H9 (cell line): ENCODE data around the gene PHKA2. TPM values are rescaled to one million over a fixed set of nuclear protein-coding genes. Genes with fewer than 3 reads are reported as not detected.

Source experiments
- DNase-seq: peaks from one replicate; pipeline ENCODE4 v3.0.0-alpha.2; 2017
- H2AFZ ChIP-seq: one replicate; pipeline ENCODE4 v1.6.1; 2013; ENCODE audit warnings: mild to moderate bottlenecking, low read length, control low read depth, moderate library complexity
- H2AK5ac ChIP-seq: 2 replicates; pipeline ENCODE4 v1.6.1; 2013; ENCODE audit warnings: low read length, control low read depth, mixed read lengths; ENCODE audit not compliant: insufficient read length
- H2BK120ac ChIP-seq: one replicate; pipeline ENCODE4 v1.6.1; 2013; ENCODE audit warnings: low read depth, mild to moderate bottlenecking, low read length, control low read depth, inconsistent platforms; ENCODE audit not compliant: poor library complexity, severe bottlenecking
- H2BK12ac ChIP-seq: 2 replicates; pipeline ENCODE4 v1.6.1; 2013; ENCODE audit warnings: low read length, control low read depth, mixed read lengths, low read depth; ENCODE audit not compliant: insufficient read length
- H2BK15ac ChIP-seq: 2 replicates; pipeline ENCODE4 v1.6.1; 2013; ENCODE audit warnings: low read depth, low read length, control low read depth
- H2BK20ac ChIP-seq: one replicate; pipeline ENCODE4 v1.6.1; 2013; ENCODE audit warnings: low read depth, mild to moderate bottlenecking, low read length, control low read depth, inconsistent platforms; ENCODE audit not compliant: poor library complexity, severe bottlenecking
- H2BK5ac ChIP-seq: 2 replicates; pipeline ENCODE4 v1.6.1; 2013; ENCODE audit warnings: low read length, control low read depth, mixed read lengths; ENCODE audit not compliant: insufficient read length
- H3K14ac ChIP-seq: 2 replicates; pipeline ENCODE4 v1.6.1; 2013; ENCODE audit warnings: low read length, control low read depth; ENCODE audit not compliant: insufficient read depth
- H3K18ac ChIP-seq: 2 replicates; pipeline ENCODE4 v1.6.1; 2013; ENCODE audit warnings: low read depth, mild to moderate bottlenecking, mixed read lengths, low read length, control low read depth; ENCODE audit not compliant: insufficient read length
- H3K23ac ChIP-seq: 2 replicates; pipeline ENCODE4 v1.6.1; 2013; ENCODE audit warnings: low read length, control low read depth, mixed read lengths, low read depth; ENCODE audit not compliant: insufficient read length
- H3K23me2 ChIP-seq: 2 replicates; pipeline ENCODE4 v1.6.1; 2013; ENCODE audit warnings: low read depth, mild to moderate bottlenecking, mixed read lengths, low read length, control low read depth; ENCODE audit not compliant: insufficient read length, poor library complexity, severe bottlenecking
- H3K27ac ChIP-seq: 2 replicates; pipeline ENCODE4 v1.5.1; 2013; ENCODE audit warnings: low read length, control low read depth, mixed read lengths, low read depth; ENCODE audit not compliant: insufficient read length
- H3K27me3 ChIP-seq: 2 replicates; pipeline ENCODE4 v1.6.1; 2013; ENCODE audit warnings: low read length, control low read depth, inconsistent platforms; ENCODE audit not compliant: insufficient read depth
- H3K4ac ChIP-seq: 2 replicates; pipeline ENCODE4 v1.6.1; 2013; ENCODE audit warnings: low read depth, mild to moderate bottlenecking, control low read depth, inconsistent platforms, low read length, moderate library complexity
- H3K4me1 ChIP-seq: 2 replicates; pipeline ENCODE4 v1.6.1; 2013; ENCODE audit warnings: low read length, control low read depth, inconsistent platforms; ENCODE audit not compliant: insufficient read depth
- H3K4me2 ChIP-seq: 2 replicates; pipeline ENCODE4 v1.6.1; 2013; ENCODE audit warnings: low read length, control low read depth, mixed read lengths; ENCODE audit not compliant: insufficient read length, insufficient read depth
- H3K56ac ChIP-seq: 2 replicates; pipeline ENCODE4 v1.6.1; 2013; ENCODE audit warnings: low read depth, mild to moderate bottlenecking, mixed read lengths, low read length, control low read depth; ENCODE audit not compliant: insufficient read length
- H3K79me1 ChIP-seq: 2 replicates; pipeline ENCODE4 v1.6.1; 2013; ENCODE audit warnings: low read depth, mild to moderate bottlenecking, moderate library complexity, low read length, control low read depth, inconsistent platforms; ENCODE audit not compliant: insufficient read depth, poor library complexity, severe bottlenecking
- H3K79me2 ChIP-seq: 2 replicates; pipeline ENCODE4 v1.6.1; 2013; ENCODE audit warnings: low read length, control low read depth, inconsistent platforms; ENCODE audit not compliant: insufficient read depth
- H3K9ac ChIP-seq: 2 replicates; pipeline ENCODE4 v1.6.1; 2013; ENCODE audit warnings: low read length, control low read depth, mixed read lengths; ENCODE audit not compliant: insufficient read length; ENCODE audit errors: extremely low read depth
- H3K9me3 ChIP-seq: one replicate; pipeline ENCODE4 v1.6.1; 2013; ENCODE audit warnings: low read depth, low read length, inconsistent platforms; ENCODE audit not compliant: control insufficient read depth
- H3T11ph ChIP-seq: one replicate; pipeline ENCODE4 v1.6.1; 2013; ENCODE audit warnings: mild to moderate bottlenecking, low read length, control low read depth, inconsistent platforms
- H4K20me1 ChIP-seq: one replicate; pipeline ENCODE4 v1.6.1; 2013; ENCODE audit not compliant: control insufficient read depth, insufficient read length, insufficient read depth
- H4K5ac ChIP-seq: 2 replicates; pipeline ENCODE4 v1.6.1; 2013; ENCODE audit warnings: low read depth, mild to moderate bottlenecking, mixed read lengths, low read length, control low read depth; ENCODE audit not compliant: insufficient read length
- H4K8ac ChIP-seq: replicated peaks from 2 replicates; pipeline ENCODE4 v1.6.1; 2013; ENCODE audit warnings: low read length, control low read depth, mixed read lengths, low read depth; ENCODE audit not compliant: insufficient read length
- H4K91ac ChIP-seq: 2 replicates; pipeline ENCODE4 v1.6.1; 2013; ENCODE audit warnings: low read depth, mild to moderate bottlenecking, moderate library complexity, mixed read lengths, low read length, control low read depth; ENCODE audit not compliant: insufficient read length
- H3K27ac Mint-ChIP-seq, 3 experiments: 2 replicates in 2 of 3; 3 replicates in 1 of 3; pipeline ENCODE4 v1.8.0; 2020 to 2021; ENCODE audit warnings: mixed read lengths in 3 of 3, mild to moderate bottlenecking in 1 of 3, moderate library complexity in 1 of 3
- H3K27me3 Mint-ChIP-seq: 2 replicates; pipeline ENCODE4 v1.8.0; 2021; ENCODE audit warnings: low read depth, mild to moderate bottlenecking, moderate library complexity, mixed read lengths
- H3K36me3 Mint-ChIP-seq, 3 experiments: 2 replicates in 2 of 3; 3 replicates in 1 of 3; pipeline ENCODE4 v1.8.0; 2020 to 2021; ENCODE audit warnings: low read depth in 3 of 3, mixed read lengths in 3 of 3; ENCODE audit not compliant: insufficient read depth in 1 of 3
- H3K4me1 Mint-ChIP-seq, 2 experiments: 2 replicates each; pipeline ENCODE4 v1.8.0; 2020; ENCODE audit warnings: mixed read lengths in 2 of 2
- H3K4me3 Mint-ChIP-seq, 2 experiments: 2 replicates in 1 of 2; 3 replicates in 1 of 2; pipeline ENCODE4 v1.8.0; 2020 to 2021; ENCODE audit warnings: mild to moderate bottlenecking in 2 of 2, mixed read lengths in 2 of 2, moderate library complexity in 1 of 2
- H3K9me3 Mint-ChIP-seq, 2 experiments: 2 replicates in 1 of 2; 3 replicates in 1 of 2; pipeline ENCODE4 v1.8.0; 2020; ENCODE audit warnings: mild to moderate bottlenecking in 2 of 2, mixed read lengths in 2 of 2, moderate library complexity in 1 of 2
- CTCF ChIP-seq: fragments of 200-600 bp; sonication (generic); conservative IDR thresholded peaks from 3 replicates; pipeline ENCODE4 v1.8.0; 2021; ENCODE audit warnings: antibody characterized with exemption, mild to moderate bottlenecking
- WGBS: extraction: QIAGEN DNeasy Blood & Tissue Kit; methylation state at CpG from one replicate; pipeline ENCODE4 v1.1.7; 2013; ENCODE audit warnings: missing lambda C conversion rate, low lambda C conversion rate, mixed read lengths; ENCODE audit not compliant: insufficient read length; ENCODE audit errors: extremely low coverage; 5-methylcytosine and 5-hydroxymethylcytosine counted together
- total RNA-seq: library from RNA; stranded (reverse); gene quantifications from 2 replicates; pipeline ENCODE4 v1.2.1, GENCODE V29; 2021

The PHKA2 gene
- total RNA-seq, 1 experiment from 2014 or later = 24.2 TPM

GRCh38 chrX:18873836-18874235, 110.1 kb downstream of the PHKA2 start:
- no peak overlapping the region for H3K4ac ChIP-seq
- no peak overlapping the region for H4K91ac ChIP-seq
- no peak overlapping the region for H3K4me3 Mint-ChIP-seq
- H2BK20ac ChIP-seq = no peak overlapping the region
- H2BK12ac ChIP-seq = no peak overlapping the region
- H3T11ph ChIP-seq = no peak overlapping the region
- H3K27ac ChIP-seq = no peak overlapping the region
- DNase-seq = no peak
- no peaks in the 10 kb centered on the region for H3K27me3 ChIP-seq
- H3K56ac ChIP-seq = no peak overlapping the region
- no peaks in the 10 kb centered on the region for H4K20me1 ChIP-seq
- H3K36me3 Mint-ChIP-seq = peaks cover 2 to 4% (median 3%) of the 10 kb centered on the region in 3 experiments; a peak in 5 of 7 replicates
- peaks cover 2% of the 10 kb centered on the region for H3K27me3 Mint-ChIP-seq
- H2BK15ac ChIP-seq = no peak overlapping the region
- H2AK5ac ChIP-seq = no peak overlapping the region
- WGBS = no CpG with 5 or more reads among the region's 12 CpGs
- H2BK120ac ChIP-seq = no peak overlapping the region
- H4K5ac ChIP-seq = no peak overlapping the region
- no peak overlapping the region for H3K23ac ChIP-seq
- no peak overlapping the region for H4K8ac ChIP-seq
- H3K79me1 ChIP-seq = no peaks in the 10 kb centered on the region
- H3K4me2 ChIP-seq = no peak overlapping the region
- H3K23me2 ChIP-seq = no peaks in the 10 kb centered on the region
- no peaks in the 10 kb centered on the region for H3K79me2 ChIP-seq
- H3K4me1 Mint-ChIP-seq = peaks cover 0 to 4% of the 10 kb centered on the region in 2 experiments; a peak in 1 of 4 replicates
- no peak overlapping the region for H3K27ac Mint-ChIP-seq
- H3K9me3 ChIP-seq = peaks cover 38% of the 10 kb centered on the region
- H3K14ac ChIP-seq = no peak overlapping the region
- H3K9ac ChIP-seq = no peak overlapping the region
- H3K4me1 ChIP-seq = no peaks in the 10 kb centered on the region
- no peak overlapping the region for H2AFZ ChIP-seq
- TF ChIP-seq CTCF = no peak
- no peak overlapping the region for H2BK5ac ChIP-seq
- H3K18ac ChIP-seq = no peak overlapping the region
- peaks cover 73 to 74% of the 10 kb centered on the region in 2 experiments for H3K9me3 Mint-ChIP-seq
